Esophagus muscularis mucosa (tissue), 4 donors: ENCODE results near the gene DUSP22. TPM values are rescaled to one million over a fixed set of nuclear protein-coding genes. Genes with fewer than 3 reads are reported as not detected.
"Not testable (repeated sequence)": the region's sequence is repeated elsewhere in the genome, so short reads cannot be mapped to it uniquely, and the experiment has no call there.

Experiments used
- DNase-seq: peaks from one replicate; pipeline ENCODE4 v3.0.0-alpha.2; 2017; ENCODE audit errors: extremely low spot score
- H3K27ac ChIP-seq, 4 donors: fragments of 200-600 bp; sonication (generic); replicated peaks in 1 of 4; 1 replicate in 3 of 4; 2 replicates in 1 of 4; pipeline ENCODE4 v1.5.1; 2016 to 2019; ENCODE audit warnings: mild to moderate bottlenecking in 1 of 4
- H3K27me3 ChIP-seq, 4 donors: fragments of 200-600 bp; sonication (generic); one replicate each; pipeline versions ENCODE4 v1.5.1 to v1.6.0; 2016 to 2019
- H3K36me3 ChIP-seq, 4 donors: fragments of 200-600 bp; sonication (generic); one replicate each; pipeline ENCODE4 v1.5.1; 2016 to 2019
- H3K4me1 ChIP-seq, 4 donors: fragments of 200-600 bp; sonication (generic); one replicate each; pipeline ENCODE4 v1.5.1; 2016 to 2019
- H3K4me3 ChIP-seq, 4 donors: fragments of 200-600 bp; sonication (generic); 1 replicate in 2 of 4; 2 replicates in 2 of 4; pipeline ENCODE4 v1.5.1; 2016 to 2019; ENCODE audit warnings: mild to moderate bottlenecking in 4 of 4, moderate library complexity in 1 of 4
- H3K9me3 ChIP-seq, 4 donors: fragments of 200-600 bp; sonication (generic); 1 replicate in 3 of 4; 2 replicates in 1 of 4; pipeline ENCODE4 v1.5.1; 2016 to 2019
- CTCF ChIP-seq, 3 experiments: fragments of 200-600 bp in 2 of 3; fragments of 450-650 bp in 1 of 3; sonication (generic) in 2 of 3; IDR thresholded peaks; one replicate each; pipeline ENCODE4 v1.5.1; 2017 to 2019; ENCODE audit warnings: antibody characterized with exemption in 3 of 3, mild to moderate bottlenecking in 2 of 3, moderate library complexity in 1 of 3
- EP300 ChIP-seq: sonication (generic); formaldehyde crosslinking; IDR thresholded peaks from one replicate; pipeline ENCODE4 v1.6.1; 2017; ENCODE audit warnings: antibody characterized with exemption
- POLR2A ChIP-seq: fragments of 450-650 bp; IDR thresholded peaks from one replicate; pipeline ENCODE4 v1.6.1; 2017; ENCODE audit warnings: antibody characterized with exemption, moderate library complexity, mild to moderate bottlenecking, low read depth
- POLR2AphosphoS5 ChIP-seq, 2 donors: sonication (generic); formaldehyde crosslinking; IDR thresholded peaks; one replicate each; pipeline ENCODE4 v1.6.1; 2017; ENCODE audit warnings: antibody characterized with exemption in 2 of 2
- WGBS: methylation state at CpG from one replicate; pipeline ENCODE4 v1.1.5; 2018; 5-methylcytosine and 5-hydroxymethylcytosine counted together
- intact Hi-C: fragments of 100-400 bp; cut with DNase I; formaldehyde crosslinking; loops from one replicate; pipeline ENCODE4 v1.15.1; 2023
- total RNA-seq, 4 donors: library from RNA; depleted of rRNA; stranded (reverse); fragments of >200 nt; gene quantifications; one replicate each; pipeline versions ENCODE4 v1.1.0 to v1.2.1, GENCODE V29; 2016

Gene DUSP22
- total RNA-seq, 4 donors from 2014 or later: 67.7 to 95.6 (median 73.7) TPM

GRCh38 chr6:370555-370954, 78.3 kb downstream of the DUSP22 start:
- intact Hi-C loops: no loop called here
- no peak for TF ChIP-seq CTCF (IDR thresholded peaks at IDR 0.05)
- TF ChIP-seq EP300: no peak
- no peak for TF ChIP-seq POLR2AphosphoS5 (IDR thresholded peaks at IDR 0.05)
- no peak for TF ChIP-seq POLR2A

GRCh38 chr6:371851-372250, 79.6 kb downstream of the DUSP22 start:
- H3K9me3 ChIP-seq, H3K4me1 ChIP-seq, H3K36me3 ChIP-seq, DNase-seq, intact Hi-C loops, H3K27ac ChIP-seq, H3K4me3 ChIP-seq: not testable (repeated sequence)
- peaks cover 0 to 93% (median 22%) of the 10 kb centered on the region in 4 donors for H3K27me3 ChIP-seq
- 70% methylated on average over 2 of the region's 2 CpGs for WGBS

More at GRCh38 chr6:370555-370954, 78.3 kb downstream of the DUSP22 start:
- WGBS: 74% methylated on average over 6 of the region's 6 CpGs
- Histone ChIP-seq H3K36me3 (no peaks in the 10 kb centered on the region), H3K9me3 (no peaks in the 10 kb centered on the region), H3K4me3 (no peak overlapping the region), H3K27me3 (peaks cover 0 to 95% (median 22%) of the 10 kb centered on the region in 4 donors), H3K4me1 (peaks cover 0 to 6% (median 5%) of the 10 kb centered on the region in 4 donors), H3K27ac (no peak overlapping the region)
- no peak for DNase-seq

- TF ChIP-seq POLR2AphosphoS5 (IDR thresholded peaks at IDR 0.05) (no peak), EP300 (no peak), POLR2A (no peak), CTCF (IDR thresholded peaks at IDR 0.05) (no peak)
- Histone ChIP-seq H3K4me1 (peaks cover 0 to 6% (median 5%) of the 10 kb centered on the region in 4 donors), H3K27me3 (peaks cover 0 to 93% (median 23%) of the 10 kb centered on the region in 4 donors), H3K9me3 (no peaks in the 10 kb centered on the region), H3K36me3 (no peaks in the 10 kb centered on the region), H3K27ac (no peak overlapping the region), H3K4me3 (no peak overlapping the region)
- intact Hi-C loops: no loop called here
- no peak for DNase-seq
- WGBS: 67% methylated on average over 16 of the region's 16 CpGs
These were observed 80.1 kb downstream of the DUSP22 start for GRCh38 chr6:372336-372911.

- H3K27me3 ChIP-seq: peaks cover 0 to 93% (median 24%) of the 10 kb centered on the region in 4 donors
- no peak overlapping the region for H3K4me3 ChIP-seq
- TF ChIP-seq POLR2AphosphoS5 (IDR thresholded peaks at IDR 0.05) (no peak), CTCF (IDR thresholded peaks at IDR 0.05) (no peak), EP300 (no peak), POLR2A (no peak)
- no peaks in the 10 kb centered on the region for H3K9me3 ChIP-seq
- intact Hi-C loops: no loop called here
- peaks cover 0 to 6% (median 5%) of the 10 kb centered on the region in 4 donors for H3K4me1 ChIP-seq
- WGBS: 91% methylated on average over 8 of the region's 8 CpGs
- no peak overlapping the region for H3K27ac ChIP-seq
- no peaks in the 10 kb centered on the region for H3K36me3 ChIP-seq
- no peak for DNase-seq
These were observed 80.7 kb downstream of the DUSP22 start for GRCh38 chr6:373031-373430.

GRCh38 chr6:373773-374724, 81.8 kb downstream of the DUSP22 start:
- intact Hi-C loops: no loop called here
- no peak for TF ChIP-seq POLR2A
- TF ChIP-seq CTCF (IDR thresholded peaks at IDR 0.05): peak in 1 of 3 experiments; percentile 10
- no peak for TF ChIP-seq POLR2AphosphoS5 (IDR thresholded peaks at IDR 0.05)
- H3K27me3 ChIP-seq: peaks cover 0 to 93% (median 22%) of the 10 kb centered on the region in 4 donors
- H3K36me3 ChIP-seq: no peaks in the 10 kb centered on the region
- DNase-seq: no peak
- H3K9me3 ChIP-seq: no peaks in the 10 kb centered on the region
- H3K27ac ChIP-seq: no peak overlapping the region
- WGBS: 68% methylated on average over 26 of the region's 26 CpGs
- peaks cover 0 to 6% (median 5%) of the 10 kb centered on the region in 4 donors for H3K4me1 ChIP-seq
- H3K4me3 ChIP-seq: no peak overlapping the region
